Gastrocnemius medialis (tissue), 4 donors: ENCODE data around the gene ODAD4.

Source experiments
- CTCF ChIP-seq, 5 experiments: fragments of 450-650 bp in 3 of 5; fragments of 200-600 bp in 2 of 5; sonication (generic) in 2 of 5; IDR thresholded peaks in 4 of 5; conservative IDR thresholded peaks in 1 of 5; 1 replicate in 4 of 5; 2 replicates in 1 of 5; pipeline ENCODE4 v1.5.1; 2016 to 2019; ENCODE audit warnings: antibody characterized with exemption in 5 of 5, mild to moderate bottlenecking in 3 of 5, moderate library complexity in 3 of 5
- POLR2A ChIP-seq, 2 donors: fragments of 450-650 bp; IDR thresholded peaks; one replicate each; pipeline ENCODE4 v1.6.1; 2017; ENCODE audit warnings: antibody characterized with exemption in 2 of 2, mild to moderate bottlenecking in 2 of 2, moderate library complexity in 2 of 2

DNA sequence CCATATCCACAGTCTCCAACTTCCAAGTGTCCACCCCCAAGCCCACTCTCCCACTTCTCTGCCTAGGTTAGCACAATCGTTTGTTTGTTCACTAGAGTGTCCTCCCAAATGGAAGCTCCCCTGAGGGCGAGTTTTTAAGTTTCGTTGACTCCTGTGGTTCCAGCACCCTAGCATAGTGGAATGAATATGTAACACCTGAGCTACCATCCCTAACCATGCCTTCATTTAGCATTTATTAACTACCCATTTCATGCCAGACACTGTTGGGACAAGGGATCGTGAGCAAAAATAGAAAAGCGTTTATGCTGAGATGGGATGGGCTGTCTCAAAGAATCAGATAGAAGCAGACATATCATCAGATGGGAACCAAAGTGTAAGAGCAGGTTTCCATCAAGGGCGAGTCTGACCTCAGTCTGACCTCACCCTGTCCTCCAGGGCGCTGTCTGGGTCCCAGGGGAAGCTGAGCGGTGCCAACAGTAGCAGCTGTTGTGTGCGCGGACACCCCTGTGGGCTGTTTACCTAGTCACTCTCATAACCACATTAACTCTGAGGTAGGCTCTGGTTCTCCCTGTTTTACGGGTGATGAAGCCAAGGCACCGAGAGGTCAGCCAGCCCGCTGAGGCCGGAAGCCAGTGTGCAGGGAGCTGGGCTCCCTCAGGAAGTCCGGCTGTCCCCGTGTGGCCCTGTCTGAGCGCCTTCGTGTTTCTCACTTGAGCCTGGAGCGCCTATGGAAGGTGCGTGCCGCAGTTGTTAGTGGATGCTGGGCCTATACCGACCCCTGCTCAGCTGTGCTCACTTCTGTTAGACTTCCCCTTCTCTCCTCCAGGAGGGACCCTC, 42.4 kb downstream of the ODAD4 start:
- TF ChIP-seq CTCF (IDR thresholded peaks at IDR 0.05 in 4 of 5, conservative IDR thresholded peaks at IDR 0.05 in 1 of 5) (no peak), POLR2A (IDR thresholded peaks at IDR 0.05) (no peak)
